MM.1S (cell line): ENCODE results near the gene KCTD11.

ENCODE experiments used
- DNase-seq: peaks from one replicate; pipeline ENCODE4 v3.0.0-alpha.2; 2015
- H2AFZ ChIP-seq: fragments of 300-600 bp; sonication (generic); 2 replicates; pipeline ENCODE4 v1.6.0; 2016; ENCODE audit warnings: antibody characterized with exemption, low read length
- H3F3A ChIP-seq: fragments of 300-600 bp; sonication (generic); 2 replicates; pipeline ENCODE4 v1.6.1; 2016; ENCODE audit warnings: mild to moderate bottlenecking, antibody characterized with exemption, low read length, moderate library complexity, mixed read lengths; ENCODE audit not compliant: insufficient read depth
- H3K27ac ChIP-seq: fragments of 300-600 bp; sonication (generic); 2 replicates; pipeline ENCODE4 v1.5.1; 2016; ENCODE audit warnings: mild to moderate bottlenecking, low read length
- H3K27me3 ChIP-seq: fragments of 300-600 bp; sonication (generic); replicated peaks from 2 replicates; pipeline ENCODE4 v1.6.0; 2016; ENCODE audit warnings: low read length; ENCODE audit not compliant: insufficient read depth
- H3K36me3 ChIP-seq: fragments of 300-600 bp; sonication (generic); replicated peaks from 2 replicates; pipeline ENCODE4 v1.6.1; 2016; ENCODE audit warnings: mild to moderate bottlenecking, low read length, mixed read lengths; ENCODE audit not compliant: insufficient read depth
- H3K4me1 ChIP-seq: fragments of 300-600 bp; sonication (generic); 2 replicates; pipeline ENCODE4 v1.6.1; 2016; ENCODE audit warnings: low read length, mixed read lengths
- H3K4me2 ChIP-seq: fragments of 300-600 bp; sonication (generic); 2 replicates; pipeline ENCODE4 v1.6.0; 2016; ENCODE audit warnings: low read depth, low read length
- H3K4me3 ChIP-seq: fragments of 300-600 bp; sonication (generic); 2 replicates; pipeline ENCODE4 v1.5.1; 2016; ENCODE audit warnings: low read length, mixed read lengths
- H3K79me2 ChIP-seq: fragments of 300-600 bp; sonication (generic); 2 replicates; pipeline ENCODE4 v1.6.1; 2016; ENCODE audit warnings: mixed run types, low read length, mixed read lengths
- H3K9ac ChIP-seq: fragments of 300-600 bp; sonication (generic); 2 replicates; pipeline ENCODE4 v1.6.1; 2016; ENCODE audit warnings: low read length, mixed read lengths
- H3K9me2 ChIP-seq: fragments of 300-600 bp; sonication (generic); replicated peaks from 2 replicates; pipeline ENCODE4 v1.6.1; 2016; ENCODE audit warnings: mild to moderate bottlenecking, low read length, mixed read lengths; ENCODE audit not compliant: insufficient read depth
- H3K9me3 ChIP-seq: fragments of 300-600 bp; sonication (generic); replicated peaks from 2 replicates; pipeline ENCODE4 v1.6.1; 2016; ENCODE audit warnings: mild to moderate bottlenecking, low read length, mixed read lengths; ENCODE audit not compliant: insufficient read depth
- H4K20me1 ChIP-seq: fragments of 300-600 bp; sonication (generic); 2 replicates; pipeline ENCODE4 v1.6.1; 2016; ENCODE audit warnings: mild to moderate bottlenecking, low read length, moderate library complexity, mixed read lengths; ENCODE audit not compliant: insufficient read depth
- EZH2 ChIP-seq: fragments of 300-600 bp; sonication (generic); optimal IDR thresholded peaks from 2 replicates; pipeline ENCODE3; 2017; ENCODE audit warnings: low read depth, mild to moderate bottlenecking, antibody characterized with exemption, low read length, mixed read lengths
- EZH2phosphoT487 ChIP-seq: fragments of 300-600 bp; sonication (generic); IDR thresholded peaks from 2 replicates; pipeline ENCODE4 v1.6.1; 2018; ENCODE audit warnings: antibody characterized with exemption, low read length
- TF ChIP-seq, protein P1 (sequence below): fragments of 300-600 bp; sonication (generic); IDR thresholded peaks from 2 replicates; pipeline ENCODE4 v1.5.1; 2016; ENCODE audit warnings: antibody characterized with exemption, low read length, mixed read lengths

The KCTD11 gene

DNA sequence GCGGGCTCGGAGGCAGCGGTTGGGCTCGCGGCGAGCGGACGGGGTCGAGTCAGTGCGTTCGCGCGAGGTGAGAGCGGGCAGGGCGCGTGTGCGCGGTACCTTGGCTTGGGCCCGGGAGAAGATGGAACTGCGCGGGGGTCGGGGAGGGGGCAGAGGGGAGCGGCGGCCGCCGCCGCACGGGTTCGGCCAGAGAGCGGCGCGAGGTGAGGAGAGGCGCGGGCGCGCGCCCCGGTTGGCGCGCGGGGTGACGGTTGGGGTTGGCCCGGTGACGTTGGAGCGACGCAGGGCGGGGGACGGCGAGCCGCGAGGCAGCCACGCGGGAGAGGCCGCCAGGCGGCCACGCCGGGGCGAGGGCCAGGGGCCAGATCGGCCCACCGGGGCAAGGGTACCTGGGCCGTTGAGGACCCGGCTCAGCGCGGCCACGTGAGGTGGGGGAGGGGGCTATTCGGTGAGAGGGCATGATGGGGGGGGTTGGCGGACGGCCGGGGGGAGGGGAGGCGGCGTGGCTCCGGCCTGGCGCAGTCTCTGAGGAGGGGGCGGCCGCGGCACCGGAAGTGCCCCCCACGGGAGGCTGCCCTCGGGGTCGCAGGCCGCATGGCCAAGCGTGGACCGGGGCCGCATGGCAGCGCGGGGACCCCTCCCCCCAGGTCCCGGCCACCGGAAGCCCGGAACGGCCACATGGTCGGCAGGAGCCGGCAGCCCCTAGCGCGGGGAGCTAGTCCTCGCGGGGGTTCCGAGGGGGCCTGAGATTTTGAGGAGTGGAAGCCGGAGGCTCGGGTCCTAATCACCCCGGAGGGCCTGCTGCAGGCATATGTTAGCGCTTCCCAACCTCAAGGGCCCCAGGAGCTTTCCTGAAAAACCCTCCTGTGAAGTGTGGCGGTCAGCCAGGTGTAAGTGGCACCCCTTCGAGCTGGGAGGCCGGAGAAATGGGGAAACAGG is 44.0 kb upstream of the KCTD11 start:
- H3F3A ChIP-seq = peaks cover 57% of the 10 kb centered on the region
- H3K4me3 ChIP-seq = peak overlapping the region; percentile 97
- H3K9me3 ChIP-seq = no peaks in the 10 kb centered on the region
- peaks cover 31% of the 10 kb centered on the region for H4K20me1 ChIP-seq
- peaks cover 15% of the 10 kb centered on the region for H3K36me3 ChIP-seq
- H3K4me1 ChIP-seq = peaks cover 19% of the 10 kb centered on the region
- peaks cover 51% of the 10 kb centered on the region for H3K79me2 ChIP-seq
- peak; percentile 43 for DNase-seq
- TF ChIP-seq EZH2phosphoT487 (no peak), EZH2 (no peak)
- TF ChIP-seq, protein P1, sequence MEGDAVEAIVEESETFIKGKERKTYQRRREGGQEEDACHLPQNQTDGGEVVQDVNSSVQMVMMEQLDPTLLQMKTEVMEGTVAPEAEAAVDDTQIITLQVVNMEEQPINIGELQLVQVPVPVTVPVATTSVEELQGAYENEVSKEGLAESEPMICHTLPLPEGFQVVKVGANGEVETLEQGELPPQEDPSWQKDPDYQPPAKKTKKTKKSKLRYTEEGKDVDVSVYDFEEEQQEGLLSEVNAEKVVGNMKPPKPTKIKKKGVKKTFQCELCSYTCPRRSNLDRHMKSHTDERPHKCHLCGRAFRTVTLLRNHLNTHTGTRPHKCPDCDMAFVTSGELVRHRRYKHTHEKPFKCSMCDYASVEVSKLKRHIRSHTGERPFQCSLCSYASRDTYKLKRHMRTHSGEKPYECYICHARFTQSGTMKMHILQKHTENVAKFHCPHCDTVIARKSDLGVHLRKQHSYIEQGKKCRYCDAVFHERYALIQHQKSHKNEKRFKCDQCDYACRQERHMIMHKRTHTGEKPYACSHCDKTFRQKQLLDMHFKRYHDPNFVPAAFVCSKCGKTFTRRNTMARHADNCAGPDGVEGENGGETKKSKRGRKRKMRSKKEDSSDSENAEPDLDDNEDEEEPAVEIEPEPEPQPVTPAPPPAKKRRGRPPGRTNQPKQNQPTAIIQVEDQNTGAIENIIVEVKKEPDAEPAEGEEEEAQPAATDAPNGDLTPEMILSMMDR = no peak
- H3K27ac ChIP-seq = peak overlapping the region; percentile 100
- 0 out of 2 replicates have a peak, but pooled peaks cover 3% of the 10 kb centered on the region for H3K27me3 ChIP-seq
- H3K9ac ChIP-seq = peak overlapping the region; percentile 100
- peak overlapping the region; percentile 68 for H3K4me2 ChIP-seq
- H2AFZ ChIP-seq = no peak overlapping the region
- H3K9me2 ChIP-seq = no peaks in the 10 kb centered on the region

DNA sequence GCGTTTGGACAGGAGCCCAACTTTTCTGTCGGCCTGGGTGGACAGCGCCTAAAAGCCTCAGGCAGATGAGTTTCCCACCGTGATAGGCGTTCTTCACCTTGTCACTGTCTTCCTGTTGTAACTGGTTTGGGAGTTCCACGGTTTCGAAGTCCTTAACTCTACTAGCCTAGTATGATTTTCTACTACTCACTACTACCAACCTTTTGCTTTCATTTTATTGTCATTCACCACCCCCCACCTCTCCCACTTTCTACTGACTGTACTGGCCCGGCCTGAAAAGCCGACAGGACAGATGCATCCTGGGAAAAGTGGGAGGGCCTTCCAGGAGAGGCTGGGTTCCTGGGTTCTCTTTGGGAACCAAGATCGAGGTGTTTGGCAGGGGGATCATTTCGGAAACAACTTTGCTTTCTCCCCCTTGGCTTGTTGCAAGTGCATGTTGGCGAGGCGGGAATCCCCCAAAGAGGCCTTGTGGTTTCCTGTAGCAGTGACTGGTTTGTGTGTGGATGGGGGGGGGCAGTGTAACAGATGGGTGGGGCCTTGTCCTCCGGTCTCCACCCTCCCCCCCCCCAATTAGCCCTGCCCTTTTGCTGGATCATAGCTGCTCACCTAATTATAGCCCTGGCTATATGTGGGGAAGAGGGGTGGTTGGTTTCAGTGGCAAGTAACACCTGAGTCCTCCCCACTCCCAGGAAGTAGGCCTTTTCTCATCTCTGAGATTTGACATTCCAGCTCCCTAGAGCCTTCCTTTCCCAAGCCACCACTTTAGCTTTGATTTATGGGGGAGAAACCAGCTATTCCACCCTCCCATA is 43.1 kb upstream of the KCTD11 start:
- Histone ChIP-seq H3K79me2 (peaks cover 60% of the 10 kb centered on the region), H4K20me1 (peaks cover 33% of the 10 kb centered on the region), H3K4me2 (peak overlapping the region; percentile 68), H3F3A (peaks cover 66% of the 10 kb centered on the region), H3K27ac (peak overlapping the region; percentile 100), H3K9me3 (no peaks in the 10 kb centered on the region), H3K4me1 (peaks cover 19% of the 10 kb centered on the region), H3K9me2 (no peaks in the 10 kb centered on the region), H3K27me3 (0 out of 2 replicates have a peak, but pooled peaks cover 3% of the 10 kb centered on the region), H3K4me3 (peak overlapping the region; percentile 97), H3K9ac (peak overlapping the region; percentile 100), H2AFZ (no peak overlapping the region), H3K36me3 (peaks cover 15% of the 10 kb centered on the region)
- TF ChIP-seq, protein P1 = no peak
- TF ChIP-seq EZH2phosphoT487 = no peak
- no peak for TF ChIP-seq EZH2
- peak; percentile 86 for DNase-seq

DNA sequence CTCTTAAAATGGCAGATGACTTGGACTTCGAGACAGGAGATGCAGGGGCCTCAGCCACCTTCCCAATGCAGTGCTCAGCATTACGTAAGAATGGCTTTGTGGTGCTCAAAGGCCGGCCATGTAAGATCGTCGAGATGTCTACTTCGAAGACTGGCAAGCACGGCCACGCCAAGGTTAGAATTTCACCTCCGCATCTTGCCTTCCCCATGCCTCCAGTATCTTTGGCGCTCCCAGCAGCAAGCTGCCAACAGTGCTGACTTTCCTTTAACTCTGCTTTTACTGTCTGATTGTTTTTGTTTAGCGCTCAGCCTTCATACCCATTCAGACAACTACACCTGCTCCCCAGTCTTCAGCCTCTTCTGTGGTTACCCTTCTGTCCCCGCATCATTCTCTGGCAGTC is 42.3 kb upstream of the KCTD11 start:
- TF ChIP-seq, protein P1 = no peak
- TF ChIP-seq EZH2phosphoT487 (no peak), EZH2 (no peak)
- peaks cover 19% of the 10 kb centered on the region for H3K4me1 ChIP-seq
- peaks cover 15% of the 10 kb centered on the region for H3K36me3 ChIP-seq
- peaks cover 74% of the 10 kb centered on the region for H3F3A ChIP-seq
- H4K20me1 ChIP-seq = peaks cover 33% of the 10 kb centered on the region
- peak overlapping the region; percentile 68 for H3K4me2 ChIP-seq
- H3K9me2 ChIP-seq = no peaks in the 10 kb centered on the region
- no peak for DNase-seq
- H3K9ac ChIP-seq = peak overlapping the region; percentile 100; the same call in 1 of the 2 replicates
- H3K4me3 ChIP-seq = peak overlapping the region; percentile 97
- no peaks in the 10 kb centered on the region for H3K27me3 ChIP-seq
- no peaks in the 10 kb centered on the region for H3K9me3 ChIP-seq
- H3K79me2 ChIP-seq = peaks cover 68% of the 10 kb centered on the region
- peak overlapping the region; percentile 100; the same call in 1 of the 2 replicates for H3K27ac ChIP-seq
- no peak overlapping the region for H2AFZ ChIP-seq
